A549 (cell line): ENCODE data around the gene PSMB9. TPM values are rescaled to one million over a fixed set of nuclear protein-coding genes. Genes with fewer than 3 reads are reported as not detected.
"Not testable (repeated sequence)": the region's sequence is repeated elsewhere in the genome, so short reads cannot be mapped to it uniquely, and the experiment has no call there.

Experiments
- ATAC-seq, 2 experiments: fragments of 200-7000 bp in 1 of 2; fragments of >200 bp in 1 of 2; cut with Nextera tagmentation in 1 of 2; cut with Tn5 transposase in 1 of 2; 3 replicates each; pipeline versions ENCODE4 v1.8.0 to v1.9.1; 2018 to 2020; ENCODE audit warnings: mild to moderate bottlenecking in 1 of 2, moderate library complexity in 1 of 2
- CTCF ChIA-PET: fragments of 300-600 bp; sonication (Branson Sonifier 250); formaldehyde crosslinking; extraction: SDS; loops from one replicate; lab custom pipeline; 2021; ENCODE audit warnings: antibody characterized with exemption, inconsistent platforms; lab: Yijun Ruan, JAX
- POLR2A ChIA-PET: fragments of 350-600 bp; formaldehyde crosslinking; extraction: SDS; loops from one replicate; lab custom pipeline; 2021; ENCODE audit warnings: antibody characterized with exemption, inconsistent platforms; lab: Yijun Ruan, JAX
- DNase-seq, 2 experiments: peaks; one replicate each; pipeline versions ENCODE4 v3.0.0 to v3.0.0-alpha.2; 2011 to 2016; ENCODE audit warnings: low read depth in 1 of 2, low spot score in 1 of 2
- FAIRE-seq: peaks from 2 replicates; lab custom pipeline; 2011; peaks lifted over from hg19 to GRCh38; lab: Jason Lieb, UNC
- H3K27ac ChIP-seq, 2 experiments: fragments of >200 bp; sonication (Bioruptor Twin); formaldehyde crosslinking; 3 replicates each; pipeline ENCODE4 v1.5.1; 2016 to 2017
- H3K4me1 ChIP-seq: fragments of >200 bp; sonication (Bioruptor Twin); formaldehyde crosslinking; 3 replicates; pipeline ENCODE4 v1.6.1; 2016
- H3K4me2 ChIP-seq: fragments of >200 bp; sonication (Bioruptor Twin); formaldehyde crosslinking; 3 replicates; pipeline ENCODE4 v1.6.1; 2016
- H3K4me3 ChIP-seq: fragments of >200 bp; sonication (Bioruptor Twin); formaldehyde crosslinking; 3 replicates; pipeline ENCODE4 v1.5.1; 2016
- H3K9me3 ChIP-seq: fragments of >200 bp; sonication (Bioruptor Twin); formaldehyde crosslinking; 3 replicates; pipeline ENCODE4 v1.6.1; 2016
- BCL3 ChIP-seq: fragments of >200 bp; sonication (Bioruptor Twin); formaldehyde crosslinking; IDR thresholded peaks from 3 replicates; pipeline ENCODE4 v1.6.1; 2016
- CBX8 ChIP-seq: fragments of 200-600 bp; sonication (generic); IDR thresholded peaks from 2 replicates; pipeline ENCODE4 v1.6.1; 2016
- CTCF ChIP-seq: fragments of >200 bp; sonication (Bioruptor Twin); formaldehyde crosslinking; IDR thresholded peaks from 3 replicates; pipeline ENCODE4 v1.5.1; 2016
- E2F6 ChIP-seq: IDR thresholded peaks from 2 replicates; pipeline ENCODE4 v1.6.1; 2012; ENCODE audit warnings: low read depth, borderline replicate concordance
- ELK1 ChIP-seq: fragments of 150-350 bp; IDR thresholded peaks from 2 replicates; pipeline ENCODE4 v1.6.1; 2014; ENCODE audit warnings: low read depth, mild to moderate bottlenecking, low read length
- ESRRA ChIP-seq: fragments of 150-350 bp; IDR thresholded peaks from 2 replicates; pipeline ENCODE4 v1.6.1; 2014; ENCODE audit warnings: mild to moderate bottlenecking, low read length, borderline replicate concordance
- MAZ ChIP-seq: fragments of 150-350 bp; IDR thresholded peaks from 2 replicates; pipeline ENCODE4 v1.6.1; 2014; ENCODE audit warnings: antibody characterized with exemption, low read depth, low read length, borderline replicate concordance
- PHF8 ChIP-seq: fragments of 200-600 bp; sonication (generic); IDR thresholded peaks from 2 replicates; pipeline ENCODE4 v1.6.1; 2016; ENCODE audit warnings: low read depth, mild to moderate bottlenecking, antibody characterized with exemption, moderate library complexity, borderline replicate concordance
- POLR2A ChIP-seq: IDR thresholded peaks from 2 replicates; pipeline ENCODE4 v1.6.1; 2012; ENCODE audit warnings: mild to moderate bottlenecking, low read length
- RAD21 ChIP-seq, 2 experiments: fragments of >200 bp in 1 of 2; sonication (Bioruptor Twin) in 1 of 2; formaldehyde crosslinking in 1 of 2; IDR thresholded peaks in 1 of 2; conservative IDR thresholded peaks in 1 of 2; 2 replicates in 1 of 2; 3 replicates in 1 of 2; pipeline ENCODE4 v1.6.1; 2012 to 2018; ENCODE audit warnings: inconsistent platforms in 1 of 2
- REST ChIP-seq: fragments of 200-600 bp; sonication (generic); IDR thresholded peaks from 2 replicates; pipeline ENCODE4 v1.6.1; 2016; ENCODE audit warnings: antibody characterized with exemption, mild to moderate bottlenecking, moderate library complexity
- RFX5 ChIP-seq: fragments of 450-650 bp; IDR thresholded peaks from 2 replicates; pipeline ENCODE4 v1.7.1; 2014; ENCODE audit warnings: antibody characterized with exemption, mild to moderate bottlenecking, moderate library complexity
- RNF2 ChIP-seq: fragments of 200-600 bp; sonication (generic); IDR thresholded peaks from 2 replicates; pipeline ENCODE4 v1.6.1; 2016; ENCODE audit warnings: low read depth, mild to moderate bottlenecking, antibody characterized with exemption, moderate library complexity, borderline replicate concordance
- SMC3 ChIP-seq: fragments of >200 bp; sonication (Bioruptor Twin); formaldehyde crosslinking; IDR thresholded peaks from 3 replicates; pipeline ENCODE4 v1.6.1; 2018; ENCODE audit warnings: inconsistent platforms
- SREBF2 ChIP-seq: fragments of 450-650 bp; IDR thresholded peaks from 2 replicates; pipeline ENCODE4 v1.6.1; 2014; ENCODE audit warnings: mild to moderate bottlenecking, moderate library complexity
- USF2 ChIP-seq: fragments of 450-650 bp; IDR thresholded peaks from 2 replicates; pipeline ENCODE4 v1.6.1; 2014; ENCODE audit warnings: antibody characterized with exemption
- WGBS: methylation state at CpG from one replicate; pipeline ENCODE4 v1.1.6; 2017; ENCODE audit errors: missing lambda C conversion rate; 5-methylcytosine and 5-hydroxymethylcytosine counted together
- polyA minus RNA-seq: library from RNA; depleted of rRNA, polyadenylated mRNA; stranded (reverse); fragments of >200 nt; gene quantifications from 2 replicates; pipeline ENCODE4 v1.2.3, GENCODE V29; 2011; rRNA and poly(A)+ RNA removed
- polyA plus RNA-seq, 4 experiments: library from polyadenylated mRNA; depleted of rRNA in 3 of 4; stranded (reverse); fragments of >200 nt; fragmentation: RNase III in 1 of 4; extraction: RNeasy Plus Mini Kit Qiagen cat#74134 plus additional on column Dnase treatment in 1 of 4; gene quantifications; 2 replicates in 3 of 4; 3 replicates in 1 of 4; pipeline ENCODE4 v1.2.3, GENCODE V29; 2011 to 2017

PSMB9 gene
- polyA plus RNA-seq (2011; rRNA removed), result 11.7 and 12.5 TPM in 2 replicates
- 39.1 TPM in 2 replicates for polyA plus RNA-seq (2012; cell fraction: cytosol; rRNA removed)
- polyA plus RNA-seq (2012; cell fraction: nucleus; rRNA removed), result 18.5 and 19.2 TPM in 2 replicates
- 9.2 to 18.9 TPM (median 12.0 TPM) in 3 replicates for polyA plus RNA-seq (2017; fragmentation: RNase III; extraction: RNeasy Plus Mini Kit Qiagen cat#74134 plus additional on column Dnase treatment)
- 8.1 and 8.9 TPM in 2 replicates for polyA minus RNA-seq

GRCh38 chr6:32853541-32854375 lies at the start of gene PSMB9, which contains the start of gene TAP1:
PSMB9 (plus strand) TSS chr6:32854192; CDS start chr6:32854230, 38 bp downstream.
TAP1 (minus strand) TSS chr6:32853704; CDS start chr6:32853636, 68 bp downstream.
- Histone ChIP-seq H3K4me2 (peak within 1 kb of the TSS; percentile 92), H3K4me3 (peak within 1 kb of the TSS; percentile 61), H3K9me3 (no peaks in the 10 kb centered on the region), H3K4me1 (peaks cover 9% of the 10 kb centered on the region; the same call in 2 of the 3 replicates), H3K27ac (peak within 1 kb of the TSS; percentile 95 to 96)
- peak; percentile 85 to 90 for DNase-seq
- 1% methylated on average over 16 of the region's 68 CpGs for WGBS
- peak; percentile 92 to 94 for ATAC-seq
- ChIA-PET POLR2A (interaction anchor here (1.2 to 2.5 kb wide), 4 partner anchors 9 to 118 kb away, joined by 4 to 30 read pairs (median 14); partner anchors contain the start of genes HLA-DMB, PSMB8 and TAP2), CTCF (interaction anchor here (0.8 to 9.4 kb wide), 10 partner anchors 11 to 131 kb away, joined by 3 to 225 read pairs (median 4); partner anchors contain the start of genes PSMB8 and TAP2)
- FAIRE-seq, result no peak
- TF ChIP-seq POLR2A (peak; percentile 47), SREBF2 (no peak), PHF8 (peak; percentile 65; the same call in 1 of the 2 replicates), ELK1 (no peak), RFX5 (peak; percentile 99), RNF2 (no peak), USF2 (no peak), MAZ (0 out of 2 replicates have a peak, but pooled peaks have one; percentile 40), E2F6 (peak; percentile 55; the same call in 1 of the 2 replicates), CBX8 (no peak), CTCF (peak; percentile 62), REST (peak; percentile 58; the same call in 1 of the 2 replicates), BCL3 (0 out of 3 replicates have a peak, but pooled peaks have one; percentile 23), SMC3 (peak; percentile 76), ESRRA (no peak), RAD21 (conservative IDR thresholded peaks at IDR 0.05 in 1 of 2, IDR thresholded peaks at IDR 0.05 in 1 of 2) (peak; percentile 33 to 51; a peak in 4 of 5 replicates)

- FAIRE-seq, H3K4me3 ChIP-seq, H3K4me2 ChIP-seq, H3K4me1 ChIP-seq, POLR2A ChIA-PET, H3K27ac ChIP-seq, ATAC-seq, DNase-seq, H3K9me3 ChIP-seq: not testable (repeated sequence)
- CTCF ChIA-PET, result interaction anchor here (0.7 to 1.2 kb wide), 2 partner anchors 9 to 21 kb away, joined by 3 to 5 read pairs; no protein-coding TSS in a partner anchor
Measured at GRCh38 chr6:32805404-32805803, 48.6 kb upstream of the PSMB9 start.
